Measurements from ENCODE around the gene LDAH.
A peak's percentile ranks its signal among the peaks of the same experiment; 100 is the strongest.

The LDAH gene

DNA sequence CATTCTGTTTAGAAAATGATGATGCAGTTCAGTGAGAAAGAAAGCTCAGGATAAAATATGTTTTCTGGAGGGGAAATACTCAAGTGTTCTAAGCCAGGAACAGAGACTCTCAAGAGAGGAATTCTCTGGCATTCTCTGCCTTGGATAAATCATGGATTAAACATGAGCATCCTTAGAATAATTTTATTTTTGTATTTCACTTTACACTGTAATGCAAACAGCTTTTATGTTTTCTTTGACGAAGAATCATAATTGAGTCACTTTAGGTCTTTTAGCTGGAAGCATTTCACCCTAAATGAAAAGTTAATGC, 144.9 kb downstream of the LDAH start:
- no peak for DNase-seq

DNA sequence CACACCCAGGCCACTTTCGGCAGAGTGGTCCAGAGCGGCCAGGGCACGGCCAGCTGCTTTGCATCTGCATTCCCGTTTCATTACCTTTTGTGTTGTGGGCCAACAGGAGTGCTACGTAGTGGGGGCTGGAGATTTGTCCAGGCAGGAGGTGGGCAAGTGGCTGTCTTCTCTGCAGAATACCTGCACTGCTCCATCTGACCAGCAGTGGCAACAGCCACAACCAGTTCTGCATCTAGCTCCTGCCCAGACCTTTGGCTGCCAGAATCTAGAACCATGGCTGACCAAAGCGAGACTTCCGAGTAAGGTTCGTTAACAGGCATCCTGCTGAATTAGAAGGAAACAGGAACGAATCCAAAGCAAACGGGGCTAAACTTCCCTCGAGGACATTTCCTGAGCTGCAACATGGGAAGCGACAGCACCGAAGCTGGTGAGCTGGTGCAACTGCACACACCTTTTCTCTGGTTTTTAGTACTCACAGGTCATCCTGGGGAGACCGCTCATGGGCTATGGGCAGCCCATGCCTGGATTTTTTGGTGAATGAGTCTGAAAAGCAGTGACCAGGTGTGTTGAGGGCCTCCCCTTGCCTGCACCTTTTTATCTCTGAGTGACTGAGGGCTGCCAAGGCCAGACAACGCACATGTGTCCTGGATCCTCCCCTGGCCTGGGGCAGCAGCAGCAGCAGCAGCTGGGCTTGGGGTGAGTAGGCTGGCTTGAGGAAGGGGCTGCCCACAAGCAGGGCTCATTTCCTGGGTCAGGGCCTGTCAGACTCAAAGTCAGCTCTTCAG, 145.4 kb downstream of the LDAH start:
- no peak for DNase-seq

DNA sequence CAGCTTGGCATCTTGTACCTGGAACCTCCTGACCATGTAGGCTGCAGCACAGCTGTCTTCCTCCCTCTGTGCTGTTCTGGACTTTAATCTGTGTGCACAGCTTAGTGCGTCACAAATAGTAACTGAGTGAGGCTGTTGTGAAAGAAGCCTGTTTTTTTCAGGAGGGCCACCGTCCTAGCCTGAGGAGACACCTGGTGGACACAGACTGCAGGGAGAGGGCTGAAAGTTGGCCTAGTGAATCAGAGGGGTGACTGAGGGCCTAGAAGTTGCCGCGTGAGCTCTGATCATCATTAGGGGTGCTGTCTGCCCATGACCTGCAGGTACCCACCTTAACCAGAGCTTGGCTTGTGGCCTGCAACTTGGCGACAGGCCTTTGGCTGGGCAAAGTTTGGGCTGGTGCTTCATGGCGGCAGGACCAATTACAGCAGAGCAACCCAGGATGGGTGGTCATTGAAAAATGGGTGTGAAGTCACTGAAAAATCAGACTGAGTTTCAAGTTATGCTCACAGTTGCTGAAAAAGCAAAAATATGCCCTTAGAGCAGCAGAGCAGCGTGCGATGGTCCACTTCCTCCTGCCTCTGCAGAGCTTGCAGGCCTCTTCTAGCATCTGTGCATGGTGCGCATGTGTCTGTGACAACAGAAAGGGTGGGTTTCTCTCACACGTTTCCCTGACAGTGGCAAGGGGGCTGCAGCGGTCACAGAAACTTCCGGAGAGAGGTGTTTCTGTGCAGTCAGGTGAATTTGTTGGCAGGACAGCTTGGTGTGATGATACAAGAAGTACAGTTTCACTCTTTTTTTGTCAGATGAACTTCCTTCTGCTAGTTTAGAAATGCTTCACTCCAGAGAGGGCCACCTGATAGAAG, 146.3 kb downstream of the LDAH start:
- DNase-seq = no peak

DNA sequence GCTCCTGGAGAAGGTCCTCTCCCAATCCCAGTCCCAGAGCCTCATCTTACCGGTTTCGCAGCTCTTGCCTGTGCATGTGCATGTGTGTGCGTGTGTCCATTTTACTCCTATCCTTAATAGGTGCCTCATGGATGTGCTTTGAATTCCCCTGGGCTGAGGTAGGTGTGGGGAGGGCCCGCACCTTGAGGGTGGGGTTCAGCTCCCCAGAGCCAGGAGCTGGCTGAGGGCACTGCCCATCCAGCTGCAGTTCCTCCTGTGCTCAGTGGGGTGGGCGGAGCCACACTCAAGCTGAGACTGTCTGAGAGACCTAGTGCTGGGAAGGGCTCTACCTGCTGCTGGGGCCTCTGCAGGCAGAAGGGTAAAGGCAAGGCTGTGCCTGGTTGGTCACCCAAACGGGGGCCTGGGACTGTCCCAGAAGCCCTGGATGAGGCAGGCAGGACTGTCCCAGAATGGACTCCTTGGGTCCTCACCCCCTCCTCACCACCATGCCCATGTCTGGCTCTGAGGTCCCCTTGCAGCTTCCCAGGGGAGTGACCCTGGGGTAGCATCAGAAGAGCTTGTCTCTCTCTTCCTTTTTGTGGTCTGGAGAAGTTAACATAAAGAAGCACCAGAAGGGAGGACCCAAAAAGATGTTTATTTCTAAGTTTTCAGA, 147.1 kb downstream of the LDAH start:
- DNase-seq = no peak

DNA sequence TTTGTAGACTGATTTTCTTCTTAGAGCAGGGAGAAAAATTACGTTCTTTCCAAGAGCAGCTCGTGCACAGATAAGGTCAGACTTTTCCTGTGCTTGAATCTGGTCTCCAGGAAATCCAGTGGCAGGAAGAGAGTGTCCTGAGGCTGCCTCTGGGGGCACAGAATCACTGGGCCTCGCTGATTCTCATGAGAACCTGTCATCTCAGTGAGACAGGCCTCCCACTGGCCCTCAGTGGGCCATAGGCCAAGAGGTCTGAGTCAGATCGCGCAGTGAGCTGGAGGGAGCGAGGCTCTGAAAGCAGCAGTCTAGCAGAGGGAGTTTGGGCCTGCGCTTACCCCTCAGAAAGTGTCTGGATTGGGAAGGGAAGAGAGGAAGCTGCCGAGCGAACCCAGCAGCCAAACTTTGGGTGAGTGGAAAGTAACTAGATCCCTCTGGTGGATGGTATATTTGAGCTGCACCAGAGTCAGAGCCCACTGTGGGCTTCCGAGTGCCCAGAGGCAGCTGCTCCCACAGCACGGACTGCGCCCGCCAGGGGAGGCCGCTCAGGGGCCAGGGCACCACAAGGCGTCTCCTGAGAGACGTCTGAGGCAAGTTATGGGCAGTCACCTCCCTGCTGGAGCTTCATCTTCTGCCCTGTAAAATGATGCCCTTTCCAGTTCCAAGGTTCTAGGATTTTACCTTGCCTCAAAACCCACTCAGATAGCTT, 147.8 kb downstream of the LDAH start:
- peak; percentile 45 for DNase-seq

DNA sequence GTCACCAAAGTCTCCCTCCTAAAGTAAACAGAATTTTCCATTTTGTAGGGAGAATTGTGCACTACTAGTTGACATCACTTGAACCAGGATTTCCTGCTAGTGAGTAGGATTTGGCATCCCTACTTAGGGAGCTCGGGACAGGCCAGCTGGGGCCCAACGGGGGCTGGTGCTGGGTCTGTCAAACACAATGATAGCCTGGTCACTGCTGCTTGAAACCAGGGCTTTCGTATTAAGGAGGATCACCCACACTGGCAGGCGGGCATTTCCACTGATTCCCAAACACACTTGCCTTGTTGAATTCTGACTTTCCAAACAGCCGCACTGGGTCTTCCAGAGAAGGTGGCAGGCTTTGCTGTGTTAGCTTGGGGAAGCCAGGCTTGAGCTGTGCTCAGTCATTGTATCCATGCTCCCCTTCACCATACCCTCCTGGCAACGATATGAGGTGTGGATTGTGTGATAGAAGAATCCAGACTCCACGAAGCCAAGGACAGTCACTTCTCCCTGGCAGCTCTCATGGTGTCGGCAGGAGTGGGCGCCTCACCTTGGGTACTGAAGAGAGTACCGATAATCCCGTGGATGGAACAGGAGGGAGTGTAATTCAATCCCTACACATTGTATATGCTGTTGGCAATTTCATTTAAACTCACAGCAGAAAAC, 148.5 kb downstream of the LDAH start:
- no peak for DNase-seq

DNA sequence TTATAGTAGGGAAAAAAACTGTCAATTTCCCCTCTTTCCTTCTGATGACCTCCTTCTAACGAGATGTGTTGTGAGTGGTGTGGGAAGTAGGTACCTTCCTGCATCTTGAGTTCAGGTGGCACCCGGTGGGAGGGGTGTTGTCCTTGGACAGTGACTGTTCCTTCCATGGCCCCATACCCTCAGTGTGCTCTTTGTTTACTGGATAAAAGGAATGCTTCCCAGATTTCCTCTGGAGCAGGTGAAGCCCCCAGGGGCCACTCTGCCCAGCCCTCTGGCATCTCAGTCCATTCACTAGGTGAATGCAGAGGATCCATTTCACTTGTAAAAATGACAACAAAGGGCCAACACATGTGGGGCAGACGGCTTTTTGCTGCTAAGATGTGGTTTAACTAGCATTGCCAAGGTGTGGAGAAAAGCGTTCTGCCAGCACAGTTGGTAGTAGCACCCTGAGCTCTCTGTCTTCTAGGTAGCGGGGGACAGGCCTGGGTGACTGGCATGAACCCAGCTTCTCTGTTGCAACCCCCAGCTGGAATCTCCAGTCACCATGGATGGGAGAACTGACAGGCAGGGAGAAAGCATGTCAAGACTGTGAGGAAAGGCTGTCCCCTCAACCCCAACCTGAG, 149.1 kb downstream of the LDAH start:
- no peak for DNase-seq

DNA sequence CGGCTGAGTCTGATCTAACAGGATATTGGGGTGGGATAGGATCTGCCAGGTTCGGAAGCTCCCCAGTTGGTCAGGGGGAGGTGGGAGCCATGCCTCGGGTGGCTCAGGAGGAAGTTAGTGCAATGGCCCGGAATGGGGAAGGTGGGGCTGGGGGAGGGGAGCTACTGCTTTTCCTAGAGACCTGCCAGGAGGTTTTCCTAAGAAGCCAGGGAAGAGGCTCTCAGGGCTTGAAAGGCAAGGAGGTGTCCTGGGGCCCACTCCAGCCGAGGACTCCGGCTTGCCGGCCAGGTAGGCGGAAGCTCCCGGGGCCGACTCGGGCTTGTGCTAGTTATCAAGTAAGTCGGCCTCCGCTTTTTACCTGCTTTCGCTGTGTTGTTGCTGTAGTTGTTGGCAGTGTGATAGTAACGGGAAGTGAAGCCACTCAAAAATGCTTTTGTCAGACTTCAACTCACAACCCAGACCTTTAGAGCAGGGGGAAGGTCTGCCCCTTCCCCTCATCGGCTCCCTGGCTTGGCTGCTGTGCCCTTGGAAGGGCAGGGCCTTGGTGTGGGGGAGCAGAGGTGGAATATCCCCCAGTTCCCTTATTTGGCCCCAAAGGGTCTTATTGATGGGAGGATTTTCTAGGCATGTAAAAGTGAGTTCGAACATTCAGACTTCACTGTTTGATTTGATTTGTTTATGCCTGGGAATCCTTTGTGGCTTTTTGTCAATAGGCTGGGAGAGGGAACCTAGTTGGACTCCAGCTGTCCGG, 150.5 kb downstream of the LDAH start:
- no peak for DNase-seq

DNA sequence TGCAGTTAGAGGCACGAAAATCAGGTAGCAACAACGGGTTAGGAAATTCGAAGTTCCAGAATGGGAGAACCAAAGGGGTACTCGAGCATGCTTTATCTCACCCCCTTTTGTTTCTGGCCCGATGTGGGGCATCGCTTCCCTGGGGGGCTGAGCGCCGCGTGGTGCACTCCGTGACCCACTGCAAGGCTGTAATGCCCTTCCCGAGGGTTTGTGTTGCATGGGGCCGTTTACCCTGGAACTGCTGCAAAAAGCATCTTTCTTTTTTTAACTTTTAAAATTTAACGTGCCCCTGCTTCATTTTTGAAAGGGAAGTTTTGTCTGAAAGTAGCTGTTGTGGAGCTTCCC, 151.2 kb downstream of the LDAH start:
- no peak for DNase-seq

DNA sequence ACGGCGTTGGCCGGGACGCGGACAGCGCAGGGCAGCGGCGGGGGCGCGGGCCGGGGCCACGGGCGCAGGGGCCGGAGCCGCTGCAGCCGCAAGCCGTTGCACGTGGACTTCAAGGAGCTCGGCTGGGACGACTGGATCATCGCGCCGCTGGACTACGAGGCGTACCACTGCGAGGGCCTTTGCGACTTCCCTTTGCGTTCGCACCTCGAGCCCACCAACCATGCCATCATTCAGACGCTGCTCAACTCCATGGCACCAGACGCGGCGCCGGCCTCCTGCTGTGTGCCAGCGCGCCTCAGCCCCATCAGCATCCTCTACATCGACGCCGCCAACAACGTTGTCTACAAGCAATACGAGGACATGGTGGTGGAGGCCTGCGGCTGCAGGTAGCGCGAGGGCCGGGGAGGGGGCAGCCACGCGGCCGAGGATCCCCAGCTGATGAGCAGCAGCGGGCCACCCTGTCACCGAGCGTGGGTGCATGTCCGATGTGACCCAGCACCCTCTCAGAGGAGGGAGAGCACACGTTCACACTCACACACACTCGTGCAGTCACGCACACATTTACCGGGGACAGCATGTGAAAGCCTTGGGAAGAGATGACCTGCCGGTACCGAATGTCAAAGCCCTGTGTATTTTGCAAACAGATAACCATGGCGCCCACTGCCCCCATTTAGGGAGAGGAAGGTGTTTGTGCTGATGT, 151.7 kb downstream of the LDAH start:
- DNase-seq = no peak

DNA sequence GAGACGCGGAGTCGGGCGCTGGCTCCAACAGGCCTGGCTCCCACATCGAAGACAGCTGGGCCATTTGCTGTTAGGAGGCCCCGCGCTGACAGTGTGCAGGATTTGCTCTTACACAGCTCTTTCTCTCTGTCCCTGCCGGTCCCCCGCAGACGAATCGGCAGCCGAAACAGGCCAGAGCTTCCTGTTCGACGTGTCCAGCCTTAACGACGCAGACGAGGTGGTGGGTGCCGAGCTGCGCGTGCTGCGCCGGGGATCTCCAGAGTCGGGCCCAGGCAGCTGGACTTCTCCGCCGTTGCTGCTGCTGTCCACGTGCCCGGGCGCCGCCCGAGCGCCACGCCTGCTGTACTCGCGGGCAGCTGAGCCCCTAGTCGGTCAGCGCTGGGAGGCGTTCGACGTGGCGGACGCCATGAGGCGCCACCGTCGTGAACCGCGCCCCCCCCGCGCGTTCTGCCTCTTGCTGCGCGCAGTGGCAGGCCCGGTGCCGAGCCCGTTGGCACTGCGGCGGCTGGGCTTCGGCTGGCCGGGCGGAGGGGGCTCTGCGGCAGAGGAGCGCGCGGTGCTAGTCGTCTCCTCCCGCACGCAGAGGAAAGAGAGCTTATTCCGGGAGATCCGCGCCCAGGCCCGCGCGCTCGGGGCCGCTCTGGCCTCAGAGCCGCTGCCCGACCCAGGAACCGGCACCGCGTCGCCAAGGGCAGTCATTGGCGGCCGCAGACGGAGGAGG, 152.4 kb downstream of the LDAH start:
- no peak for DNase-seq

DNA sequence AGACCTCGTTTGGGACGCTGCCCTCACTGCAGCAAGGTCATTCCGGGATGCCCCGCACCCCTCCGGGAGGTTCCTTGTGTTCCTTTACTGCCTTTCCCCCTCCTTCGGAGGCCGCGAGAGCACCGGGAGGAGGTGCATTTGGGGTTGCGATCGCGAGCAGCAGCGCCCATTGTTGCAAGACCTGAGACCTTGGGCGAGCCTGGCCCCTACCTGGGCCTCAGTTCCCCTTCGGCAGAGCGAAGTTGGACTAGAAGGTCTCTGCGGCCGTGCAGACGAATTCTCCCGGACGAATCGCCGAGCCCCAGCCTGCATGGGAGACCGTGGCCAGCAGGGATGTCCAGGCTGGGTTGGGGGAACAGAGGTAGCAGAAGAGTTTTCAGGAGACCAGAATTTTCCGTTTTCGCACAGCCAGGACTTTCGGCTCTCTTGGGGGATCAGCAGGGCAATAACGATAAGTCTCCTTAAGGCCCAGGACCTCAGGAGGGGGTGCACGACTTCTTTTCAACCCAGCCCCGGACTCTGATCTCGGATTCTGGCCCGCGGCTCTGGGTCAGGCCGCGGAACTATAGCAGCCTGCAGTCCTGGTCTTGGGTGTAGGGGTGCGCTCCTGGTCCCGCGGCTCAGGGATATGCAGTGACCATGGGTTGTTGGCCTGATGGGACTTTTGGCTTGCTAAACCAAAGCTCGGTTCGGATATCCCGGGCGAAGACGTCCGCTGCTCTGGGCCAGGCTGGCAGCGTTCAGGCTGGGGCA, 153.2 kb downstream of the LDAH start:
- no peak for DNase-seq

DNA sequence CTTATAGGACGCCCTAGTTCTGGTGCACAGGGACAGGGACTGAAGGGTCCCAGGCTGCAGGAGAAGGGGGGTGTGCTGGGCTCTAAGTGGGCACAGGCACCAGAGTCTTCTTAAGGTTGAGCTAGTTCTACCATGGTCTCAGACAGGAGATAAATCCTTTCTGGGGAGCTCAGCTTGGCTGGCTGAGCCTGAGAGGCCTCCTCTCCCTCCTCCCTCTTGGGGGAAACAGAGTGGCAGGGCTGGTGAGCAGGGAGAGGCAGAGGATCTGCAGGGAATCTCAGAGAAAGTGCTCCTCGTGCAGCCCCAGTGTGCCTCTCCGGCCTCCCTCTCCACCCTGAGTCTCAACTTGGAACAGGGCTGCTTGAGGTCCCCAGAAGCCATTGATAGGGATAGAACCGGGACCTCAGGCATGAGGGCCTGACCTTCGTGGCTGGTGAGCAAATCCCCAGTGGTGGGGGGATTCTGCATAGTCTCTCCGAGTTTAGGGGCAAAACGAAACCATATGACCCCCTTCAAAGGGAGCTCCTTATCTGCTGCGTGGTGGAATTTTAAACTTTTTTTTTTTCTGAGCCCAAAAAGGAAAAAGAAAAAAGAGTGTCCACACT, 153.9 kb downstream of the LDAH start:
- DNase-seq = no peak

DNA sequence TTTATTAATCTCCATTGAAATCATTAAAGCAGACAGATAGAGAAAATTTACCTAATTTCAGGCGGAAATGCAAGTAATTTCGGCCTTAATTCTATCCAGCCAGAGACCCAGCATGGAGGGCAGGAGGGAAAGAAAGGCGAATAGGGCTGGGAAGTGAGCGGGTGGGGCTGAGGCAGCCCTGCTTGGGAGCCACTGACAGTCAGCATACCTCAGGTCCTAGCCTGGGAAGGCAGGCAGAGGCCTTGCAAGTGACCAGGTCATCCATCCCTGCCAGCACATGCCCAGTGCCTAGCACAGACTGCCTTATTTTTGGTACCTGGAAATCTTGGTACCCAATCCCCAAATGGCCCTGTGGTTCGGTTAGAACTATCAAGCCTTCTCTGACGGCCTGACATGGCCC, 154.4 kb downstream of the LDAH start:
- no peak for DNase-seq

DNA sequence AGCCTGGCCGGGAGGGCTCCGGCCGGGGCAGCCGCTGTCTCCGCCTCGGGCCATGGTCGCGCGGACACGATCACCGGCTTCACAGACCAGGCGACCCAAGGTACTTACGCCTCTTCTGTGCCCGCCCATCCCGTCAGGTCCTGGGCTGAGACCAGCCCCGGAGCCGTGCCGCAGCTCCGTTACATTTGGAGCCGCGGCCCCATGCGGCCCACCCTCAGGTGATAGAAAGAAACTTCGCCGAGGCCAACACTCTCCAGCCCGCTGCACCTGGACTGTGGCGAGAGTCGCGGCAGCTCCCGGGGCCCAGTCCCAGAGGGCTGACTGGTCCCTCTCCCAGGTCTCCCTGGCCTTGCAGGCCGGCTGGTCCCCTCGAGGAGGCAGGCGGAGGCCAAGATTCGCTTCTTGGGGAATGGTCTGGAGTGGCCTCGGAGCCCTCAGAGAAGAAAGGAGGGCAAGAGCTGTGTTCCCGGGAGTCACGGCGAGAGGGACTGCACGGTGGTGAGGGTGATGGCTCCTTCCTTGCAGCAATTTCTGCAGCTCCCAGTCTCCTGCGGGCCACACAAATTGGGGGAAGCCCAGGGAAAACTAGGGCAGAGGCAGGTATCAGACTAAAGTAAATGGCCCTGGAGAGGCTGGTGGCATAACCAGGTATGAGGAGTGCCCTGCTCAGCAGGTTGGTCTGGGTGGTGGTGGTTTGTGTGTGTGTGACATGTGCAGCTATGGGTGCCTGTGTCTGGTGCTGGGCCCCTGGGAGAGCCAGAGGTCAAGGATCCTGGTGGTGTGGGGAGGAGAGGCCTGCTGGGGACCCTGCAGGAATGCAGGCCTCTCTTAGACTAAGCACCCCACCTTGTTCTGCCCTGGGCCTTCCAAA, 155.1 kb downstream of the LDAH start:
- DNase-seq = no peak

DNA sequence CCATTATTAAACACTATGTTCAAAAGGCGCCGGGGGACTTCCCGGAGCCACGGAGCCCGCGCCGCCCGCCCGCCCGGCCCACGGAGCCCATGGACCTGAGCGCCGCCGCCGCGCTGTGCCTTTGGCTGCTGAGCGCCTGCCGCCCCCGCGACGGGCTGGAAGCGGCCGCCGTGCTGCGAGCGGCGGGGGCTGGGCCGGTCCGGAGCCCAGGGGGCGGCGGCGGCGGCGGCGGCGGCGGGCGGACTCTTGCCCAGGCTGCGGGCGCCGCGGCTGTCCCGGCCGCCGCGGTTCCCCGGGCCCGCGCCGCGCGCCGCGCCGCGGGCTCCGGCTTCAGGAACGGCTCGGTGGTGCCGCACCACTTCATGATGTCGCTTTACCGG, 155.8 kb downstream of the LDAH start:
- no peak for DNase-seq

DNA sequence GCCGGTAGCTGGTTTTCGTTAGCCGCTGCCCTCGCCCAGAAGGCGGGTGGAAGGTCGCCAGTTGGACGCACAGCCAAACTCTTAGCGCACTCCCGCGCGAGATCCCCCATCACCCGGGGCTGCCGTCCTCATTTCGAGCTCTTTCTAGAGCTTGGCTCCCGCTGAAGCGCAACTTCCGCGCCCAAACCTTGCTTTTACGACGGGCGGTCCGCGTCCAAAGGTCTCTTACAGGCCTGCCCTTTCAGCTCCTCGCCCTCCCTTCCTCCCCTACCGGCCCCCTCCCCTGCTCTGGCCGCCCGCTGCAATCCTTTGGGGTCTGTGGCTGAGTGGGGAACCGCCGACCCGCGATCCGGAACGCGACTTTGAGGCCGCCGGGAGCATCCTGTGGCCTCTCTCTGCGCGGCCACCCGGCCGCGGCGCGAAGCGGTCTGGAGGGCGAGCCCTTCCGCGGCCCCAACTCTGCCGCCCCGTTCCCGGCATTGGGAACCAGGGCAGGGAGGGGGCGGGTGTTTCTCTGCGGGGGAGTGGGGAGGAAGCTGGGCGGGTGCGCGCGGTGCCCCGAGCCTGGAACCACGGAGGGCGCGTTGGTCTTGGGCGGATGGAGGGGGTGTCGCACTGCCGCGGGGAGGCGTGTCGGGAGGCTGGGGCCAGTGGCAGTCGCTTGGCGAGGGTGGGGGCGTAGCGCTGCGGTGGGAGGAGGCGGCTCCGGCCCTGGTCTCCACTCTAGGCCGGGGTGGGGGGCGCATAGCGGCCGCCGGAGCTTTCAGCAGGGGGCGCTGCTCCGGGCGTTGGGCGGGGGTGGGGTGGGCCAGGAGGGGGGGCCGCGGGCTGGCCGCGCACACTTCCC, 156.4 kb downstream of the LDAH start, which contains the start of gene GDF7:
Gene GDF7, plus strand, starts transcription at position 841 of the 847 bp plus-strand sequence. CDS start 96 bp downstream, outside the sequence.
- DNase-seq = no peak
